Esophagus squamous epithelium (tissue), 4 donors: Measurements from ENCODE around the gene DPY19L1.

Experiments
- CTCF ChIP-seq, 6 experiments: fragments of 450-650 bp in 4 of 6; fragments of 200-600 bp in 2 of 6; sonication (generic) in 2 of 6; IDR thresholded peaks; one replicate each; pipeline ENCODE4 v1.5.1; 2016 to 2019; ENCODE audit warnings: antibody characterized with exemption in 6 of 6, mild to moderate bottlenecking in 4 of 6, moderate library complexity in 4 of 6
- POLR2A ChIP-seq, 4 donors: fragments of 450-650 bp; IDR thresholded peaks; one replicate each; pipeline ENCODE4 v1.6.1; 2017; ENCODE audit warnings: antibody characterized with exemption in 4 of 4, mild to moderate bottlenecking in 4 of 4, moderate library complexity in 3 of 4

GRCh38 chr7:34946486-34946885, 90.8 kb downstream of the DPY19L1 start:
- TF ChIP-seq POLR2A (IDR thresholded peaks at IDR 0.05) (no peak), CTCF (IDR thresholded peaks at IDR 0.05) (no peak)
